ENCODE measurements around the gene DAGLA. TPM values are rescaled to one million over a fixed set of nuclear protein-coding genes. Genes with fewer than 3 reads are reported as not detected.

The DAGLA gene
- total RNA-seq, 1 experiment from 2014 or later: 3.1 TPM

- Mint-ChIP-seq H3K4me3 (no peak overlapping the region), H3K27ac (no peak overlapping the region), H3K9me3 (no peaks in the 10 kb centered on the region), H3K27me3 (ENCODE audit: low read depth) (no peaks in the 10 kb centered on the region), H3K4me1 (peaks cover 39% of the 10 kb centered on the region), H3K36me3 (no peaks in the 10 kb centered on the region)
- DNase-seq (ENCODE audit: low spot score) (no peak), ATAC-seq (no peak)
- ChIA-PET CTCF (interaction anchor here (0.6 to 4.8 kb wide), 18 partner anchors 8 to 411 kb away, joined by 3 to 26 read pairs (median 4); no protein-coding TSS in a partner anchor), POLR2A (no interaction called here)
- no peak for TF ChIP-seq FOXP4 (CRISPR knock-in tag; IDR thresholded peaks at IDR 0.05)
Measured at GRCh38 chr11:61690706-61691379, 10.7 kb downstream of the DAGLA start.

GRCh38 chr11:61691380-61692156 is 11.4 kb downstream of the DAGLA start:
- H3K36me3 Mint-ChIP-seq: no peaks in the 10 kb centered on the region
- no peaks in the 10 kb centered on the region for H3K9me3 Mint-ChIP-seq
- H3K4me1 Mint-ChIP-seq: peaks cover 43% of the 10 kb centered on the region
- no peaks in the 10 kb centered on the region for H3K27me3 Mint-ChIP-seq (ENCODE audit: low read depth)
- CTCF ChIA-PET: interaction anchor here (0.8 to 4.8 kb wide), 16 partner anchors 8 to 412 kb away, joined by 3 to 26 read pairs (median 4); no protein-coding TSS in a partner anchor
- no peak for DNase-seq (ENCODE audit: low spot score)
- POLR2A ChIA-PET: no interaction called here
- H3K27ac Mint-ChIP-seq: no peak overlapping the region
- TF ChIP-seq ZNF281 (CRISPR knock-in tag; IDR thresholded peaks at IDR 0.05) (no peak), ZNF423 (CRISPR knock-in tag; IDR thresholded peaks at IDR 0.05) (0 out of 2 replicates have a peak, but pooled peaks have one; percentile 22)
- H3K4me3 Mint-ChIP-seq: no peak overlapping the region
- ATAC-seq: peak; percentile 3; the same call in 1 of the 2 replicates

- Mint-ChIP-seq H3K4me1 (peaks cover 46% of the 10 kb centered on the region), H3K4me3 (no peak overlapping the region), H3K27me3 (ENCODE audit: low read depth) (no peaks in the 10 kb centered on the region; the same call in 1 of the 2 replicates), H3K9me3 (no peaks in the 10 kb centered on the region), H3K36me3 (no peaks in the 10 kb centered on the region), H3K27ac (no peak overlapping the region)
- ChIA-PET POLR2A (interaction anchor here (1.0 to 2.3 kb wide), 2 partner anchors 11 to 24 kb away, joined by 7 to 9 read pairs; no protein-coding TSS in a partner anchor), CTCF (interaction anchor here (0.6 to 3.1 kb wide), 22 partner anchors 10 to 212 kb away, joined by 3 to 25 read pairs (median 6); partner anchors contain the start of genes LRRC10B and MYRF)
- no peak for DNase-seq (ENCODE audit: low spot score)
- ATAC-seq: no peak
- TF ChIP-seq USF1 (CRISPR knock-in tag; IDR thresholded peaks at IDR 0.05) (no peak), ZNF317 (CRISPR knock-in tag; IDR thresholded peaks at IDR 0.05; ENCODE audit: borderline replicate concordance, low read depth) (no peak), CDX4 (CRISPR knock-in tag; IDR thresholded peaks at IDR 0.05; ENCODE audit: borderline replicate concordance) (no peak), ZNF281 (CRISPR knock-in tag; IDR thresholded peaks at IDR 0.05) (no peak), RORB (CRISPR knock-in tag; IDR thresholded peaks at IDR 0.05) (no peak), TP53 (CRISPR knock-in tag; IDR thresholded peaks at IDR 0.05) (no peak), SP1 (CRISPR knock-in tag; conservative IDR thresholded peaks at IDR 0.05) (no peak), FOXJ3 (CRISPR knock-in tag; IDR thresholded peaks at IDR 0.05; ENCODE audit: borderline replicate concordance) (no peak), ARID4B (CRISPR knock-in tag; IDR thresholded peaks at IDR 0.05; ENCODE audit: borderline replicate concordance) (no peak), ESRRA (CRISPR knock-in tag; IDR thresholded peaks at IDR 0.05; ENCODE audit: borderline replicate concordance) (no peak), ZNF671 (CRISPR knock-in tag; IDR thresholded peaks at IDR 0.05) (no peak)
Measured at GRCh38 chr11:61693922-61694601, 13.9 kb downstream of the DAGLA start.

Measured in WTC11 (cell line).